Breast epithelium (tissue), 4 donors: ENCODE measurements around the gene SORBS1. TPM values are rescaled to one million over a fixed set of nuclear protein-coding genes. Genes with fewer than 3 reads are reported as not detected.

ENCODE experiments used
- DNase-seq, 2 donors: peaks; one replicate each; pipeline ENCODE4 v3.0.0-alpha.2; 2019; ENCODE audit warnings: low spot score in 2 of 2
- H3K27ac ChIP-seq, 2 donors: fragments of 200-600 bp; sonication (generic) in 1 of 2; one replicate each; pipeline ENCODE4 v1.5.1; 2016 to 2019; ENCODE audit warnings: mild to moderate bottlenecking in 1 of 2
- H3K27me3 ChIP-seq, 2 donors: fragments of 200-600 bp; sonication (generic) in 1 of 2; one replicate each; pipeline versions ENCODE4 v1.5.1 to v1.6.0; 2017 to 2019; ENCODE audit warnings: control low read depth in 1 of 2, mild to moderate bottlenecking in 1 of 2
- H3K36me3 ChIP-seq: fragments of 200-600 bp; one replicate; pipeline ENCODE4 v1.5.1; 2019
- H3K4me1 ChIP-seq, 2 donors: fragments of 200-600 bp; sonication (generic); one replicate each; pipeline ENCODE4 v1.5.1; 2016 to 2019; ENCODE audit warnings: control low read depth in 1 of 2
- H3K4me3 ChIP-seq, 3 donors: fragments of 200-600 bp; sonication (generic); 1 replicate in 2 of 3; 2 replicates in 1 of 3; pipeline ENCODE4 v1.5.1; 2016 to 2019; ENCODE audit warnings: mild to moderate bottlenecking in 3 of 3, moderate library complexity in 2 of 3
- H3K9me3 ChIP-seq, 2 donors: fragments of 200-600 bp; sonication (generic) in 1 of 2; one replicate each; pipeline ENCODE4 v1.5.1; 2016 to 2019; ENCODE audit warnings: control low read depth in 1 of 2
- CTCF ChIP-seq, 3 donors: fragments of 450-650 bp; IDR thresholded peaks; one replicate each; pipeline ENCODE4 v1.5.1; 2016 to 2017; ENCODE audit warnings: antibody characterized with exemption in 3 of 3, mild to moderate bottlenecking in 3 of 3, moderate library complexity in 3 of 3
- POLR2A ChIP-seq: fragments of 450-650 bp; IDR thresholded peaks from one replicate; pipeline ENCODE4 v1.6.1; 2016; ENCODE audit warnings: antibody characterized with exemption, mild to moderate bottlenecking, moderate library complexity
- POLR2AphosphoS5 ChIP-seq, 3 donors: sonication (generic); formaldehyde crosslinking; IDR thresholded peaks; one replicate each; pipeline ENCODE4 v1.6.1; 2017; ENCODE audit warnings: antibody characterized with exemption in 3 of 3
- intact Hi-C: fragments of 100-400 bp; cut with DNase I; formaldehyde crosslinking; loops from one replicate; pipeline ENCODE4 v1.15.1; 2023; ENCODE audit warnings: low total_unique reads
- total RNA-seq, 3 donors: library from RNA; depleted of rRNA; stranded (reverse); fragments of >200 nt; gene quantifications; one replicate each; pipeline ENCODE4 v1.1.0, GENCODE V29; 2016

SORBS1 gene
- total RNA-seq, 3 donors from 2014 or later = 156 to 455 (median 200) TPM

GRCh38 chr10:95547791-95548435 is 13.3 kb downstream of the SORBS1 start:
- Histone ChIP-seq H3K27me3 (no peaks in the 10 kb centered on the region), H3K4me1 (peaks cover 0 to 3% of the 10 kb centered on the region in 2 donors), H3K27ac (no peak overlapping the region), H3K4me3 (no peak overlapping the region), H3K9me3 (no peaks in the 10 kb centered on the region), H3K36me3 (no peaks in the 10 kb centered on the region)
- intact Hi-C loops = no loop called here
- no peak for DNase-seq
- TF ChIP-seq POLR2A (no peak), CTCF (IDR thresholded peaks at IDR 0.05) (no peak), POLR2AphosphoS5 (IDR thresholded peaks at IDR 0.05) (no peak)

GRCh38 chr10:95547197-95547596 is 14.0 kb downstream of the SORBS1 start:
- Histone ChIP-seq H3K4me3 (no peak overlapping the region), H3K27ac (no peak overlapping the region), H3K4me1 (peaks cover 0 to 3% of the 10 kb centered on the region in 2 donors), H3K36me3 (no peaks in the 10 kb centered on the region), H3K9me3 (no peaks in the 10 kb centered on the region), H3K27me3 (no peaks in the 10 kb centered on the region)
- TF ChIP-seq POLR2A = no peak
- TF ChIP-seq CTCF (IDR thresholded peaks at IDR 0.05) = no peak
- no peak for DNase-seq
- intact Hi-C loops = no loop called here

DNA sequence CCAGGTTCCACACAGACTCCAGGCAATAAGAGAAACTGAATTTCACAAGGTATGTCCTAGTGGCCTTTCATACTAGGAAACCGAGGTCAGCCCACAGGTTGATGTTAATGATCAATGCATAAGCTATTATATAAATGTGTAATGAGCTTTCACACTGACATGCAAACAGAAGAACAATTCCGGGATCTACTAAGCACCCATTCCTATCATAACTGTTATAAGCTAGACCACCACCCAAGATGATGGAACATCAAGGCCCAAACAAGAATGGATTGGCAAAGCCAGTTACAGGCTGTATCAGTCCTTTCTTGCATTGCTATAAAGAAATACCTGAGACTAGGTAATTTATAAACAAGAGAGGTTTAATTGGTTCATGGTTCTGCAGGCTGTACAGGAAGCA is 15.2 kb downstream of the SORBS1 start:
- TF ChIP-seq CTCF (IDR thresholded peaks at IDR 0.05) = no peak
- no peak for TF ChIP-seq POLR2AphosphoS5 (IDR thresholded peaks at IDR 0.05)
- TF ChIP-seq POLR2A = no peak
- no peak overlapping the region for H3K4me3 ChIP-seq
- no peak for DNase-seq
- H3K27me3 ChIP-seq = no peaks in the 10 kb centered on the region
- no peaks in the 10 kb centered on the region for H3K36me3 ChIP-seq
- no peaks in the 10 kb centered on the region for H3K9me3 ChIP-seq
- peaks cover 0 to 3% of the 10 kb centered on the region in 2 donors for H3K4me1 ChIP-seq
- no peak overlapping the region for H3K27ac ChIP-seq
- intact Hi-C loops = no loop called here

GRCh38 chr10:95544783-95545500 is 16.2 kb downstream of the SORBS1 start:
- H3K4me3 ChIP-seq = no peak overlapping the region
- no peak for TF ChIP-seq POLR2AphosphoS5 (IDR thresholded peaks at IDR 0.05)
- no peak for TF ChIP-seq POLR2A
- TF ChIP-seq CTCF (IDR thresholded peaks at IDR 0.05) = no peak
- DNase-seq = no peak
- H3K27ac ChIP-seq = no peak overlapping the region
- no peaks in the 10 kb centered on the region for H3K4me1 ChIP-seq
- H3K27me3 ChIP-seq = no peaks in the 10 kb centered on the region
- intact Hi-C loops = no loop called here
- no peaks in the 10 kb centered on the region for H3K9me3 ChIP-seq
- no peaks in the 10 kb centered on the region for H3K36me3 ChIP-seq

GRCh38 chr10:95543459-95543858 is 17.7 kb downstream of the SORBS1 start:
- H3K4me1 ChIP-seq = no peaks in the 10 kb centered on the region
- DNase-seq = no peak
- no peaks in the 10 kb centered on the region for H3K36me3 ChIP-seq
- TF ChIP-seq POLR2A (no peak), POLR2AphosphoS5 (IDR thresholded peaks at IDR 0.05) (no peak), CTCF (IDR thresholded peaks at IDR 0.05) (no peak)
- intact Hi-C loops = no loop called here
- H3K9me3 ChIP-seq = no peaks in the 10 kb centered on the region
- no peak overlapping the region for H3K4me3 ChIP-seq
- H3K27me3 ChIP-seq = no peaks in the 10 kb centered on the region
- no peak overlapping the region for H3K27ac ChIP-seq
